Panc1 (cell line): ENCODE data around the gene NOTCH2.

Source experiments
- CTCF ChIP-seq: fragments of 450-650 bp; IDR thresholded peaks from 2 replicates; pipeline ENCODE4 v1.5.1; 2017; ENCODE audit warnings: mild to moderate bottlenecking
- POLR2AphosphoS5 ChIP-seq: IDR thresholded peaks from 2 replicates; pipeline ENCODE4 v1.6.1; 2012; ENCODE audit warnings: mild to moderate bottlenecking, low read depth, low read length, moderate library complexity

DNA sequence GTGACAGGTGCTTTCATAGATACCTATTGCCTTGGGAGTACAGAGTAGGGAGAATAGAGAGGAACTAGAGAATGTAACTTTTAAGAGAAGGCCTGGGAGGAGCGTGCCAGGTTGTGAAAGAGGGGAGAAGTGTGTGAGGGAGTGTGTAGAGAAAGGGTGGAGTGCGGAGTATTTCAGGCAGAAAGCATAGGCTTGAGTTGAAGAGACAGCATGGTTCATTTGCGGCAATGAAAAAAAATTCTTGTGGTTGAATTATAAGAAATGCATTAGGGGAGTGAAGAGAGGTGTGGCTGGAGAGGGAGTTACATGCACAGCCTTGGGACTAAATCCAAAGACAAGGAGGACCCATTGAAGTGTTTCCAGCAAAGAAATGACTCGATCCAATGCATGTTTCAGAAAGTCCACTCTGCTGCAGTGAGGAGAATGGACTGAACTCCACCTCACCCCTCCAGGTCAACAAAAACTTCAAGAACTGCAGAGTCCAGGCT is 91.4 kb downstream of the NOTCH2 start:
- TF ChIP-seq CTCF (no peak), POLR2AphosphoS5 (no peak)
